ENCODE measurements around the gene ACOT7.

ACOT7 gene

GRCh38 chr1:6384135-6384534, 9.4 kb downstream of the ACOT7 start:
- Histone ChIP-seq H3K79me2 (ENCODE audit: control insufficient read depth, low read length) (peaks cover 82% of the 10 kb centered on the region), H3K4me2 (ENCODE audit: low read length) (no peak overlapping the region)

GRCh38 chr1:6380037-6380436, 13.5 kb downstream of the ACOT7 start:
- Histone ChIP-seq H3K27me3 (ENCODE audit: control insufficient read depth, low read length) (no peaks in the 10 kb centered on the region), H3K36me3 (ENCODE audit: control insufficient read depth, low read length) (no peaks in the 10 kb centered on the region; the same call in 1 of the 2 replicates), H3F3A (ENCODE audit: control insufficient read depth, insufficient read depth) (0 out of 2 replicates have a peak, but pooled peaks cover 2% of the 10 kb centered on the region), H3K9me2 (replicated peaks; ENCODE audit: control insufficient read depth, low read length) (no peaks in the 10 kb centered on the region), H3K4me1 (ENCODE audit: control insufficient read depth, low read length) (no peaks in the 10 kb centered on the region), H3K27ac (ENCODE audit: low read depth, low read length) (no peak overlapping the region), H3K9me3 (ENCODE audit: control insufficient read depth, insufficient read depth, low read length) (peaks cover 7% of the 10 kb centered on the region; the same call in 1 of the 2 replicates), H3K4me2 (ENCODE audit: low read length) (no peak overlapping the region), H3K4me3 (ENCODE audit: low read length) (no peak overlapping the region), H4K20me1 (ENCODE audit: control insufficient read depth, insufficient read depth, low read depth, low read length) (no peaks in the 10 kb centered on the region), H3K79me2 (ENCODE audit: control insufficient read depth, low read length) (peaks cover 83% of the 10 kb centered on the region)
- TF ChIP-seq EZH2phosphoT487 (IDR thresholded peaks at IDR 0.05; ENCODE audit: borderline replicate concordance, low read length) (no peak), CTCF (IDR thresholded peaks at IDR 0.05; ENCODE audit: low read depth, low read length, poor library complexity, severe bottlenecking) (no peak)

More at GRCh38 chr1:6384135-6384534, 9.4 kb downstream of the ACOT7 start:
- Histone ChIP-seq H3K4me3 (ENCODE audit: low read length) (no peak overlapping the region), H3K27me3 (ENCODE audit: control insufficient read depth, low read length) (no peaks in the 10 kb centered on the region), H3K9me2 (replicated peaks; ENCODE audit: control insufficient read depth, low read length) (no peaks in the 10 kb centered on the region), H3K9me3 (ENCODE audit: control insufficient read depth, insufficient read depth, low read length) (peaks cover 7% of the 10 kb centered on the region; the same call in 1 of the 2 replicates), H3K27ac (ENCODE audit: low read depth, low read length) (no peak overlapping the region), H3F3A (ENCODE audit: control insufficient read depth, insufficient read depth) (no peaks in the 10 kb centered on the region), H4K20me1 (ENCODE audit: control insufficient read depth, insufficient read depth, low read depth, low read length) (no peaks in the 10 kb centered on the region), H3K4me1 (ENCODE audit: control insufficient read depth, low read length) (no peaks in the 10 kb centered on the region), H3K36me3 (ENCODE audit: control insufficient read depth, low read length) (no peaks in the 10 kb centered on the region; the same call in 1 of the 2 replicates)
- TF ChIP-seq CTCF (IDR thresholded peaks at IDR 0.05; ENCODE audit: low read depth, low read length, poor library complexity, severe bottlenecking) (no peak), EZH2phosphoT487 (IDR thresholded peaks at IDR 0.05; ENCODE audit: borderline replicate concordance, low read length) (no peak)

- Histone ChIP-seq H3K4me3 (ENCODE audit: low read length) (no peak overlapping the region), H3K27ac (ENCODE audit: low read depth, low read length) (no peak overlapping the region), H3K79me2 (ENCODE audit: control insufficient read depth, low read length) (peaks cover 81% of the 10 kb centered on the region), H3K27me3 (ENCODE audit: control insufficient read depth, low read length) (no peaks in the 10 kb centered on the region), H3F3A (ENCODE audit: control insufficient read depth, insufficient read depth) (0 out of 2 replicates have a peak, but pooled peaks cover 2% of the 10 kb centered on the region), H3K9me2 (replicated peaks; ENCODE audit: control insufficient read depth, low read length) (no peaks in the 10 kb centered on the region), H3K4me1 (ENCODE audit: control insufficient read depth, low read length) (no peaks in the 10 kb centered on the region), H3K4me2 (ENCODE audit: low read length) (no peak overlapping the region), H3K9me3 (ENCODE audit: control insufficient read depth, insufficient read depth, low read length) (no peaks in the 10 kb centered on the region), H4K20me1 (ENCODE audit: control insufficient read depth, insufficient read depth, low read depth, low read length) (no peaks in the 10 kb centered on the region), H3K36me3 (ENCODE audit: control insufficient read depth, low read length) (no peaks in the 10 kb centered on the region)
- no peak for TF ChIP-seq CTCF (IDR thresholded peaks at IDR 0.05; ENCODE audit: low read depth, low read length, poor library complexity, severe bottlenecking)
- no peak for TF ChIP-seq EZH2phosphoT487 (IDR thresholded peaks at IDR 0.05; ENCODE audit: borderline replicate concordance, low read length)
Observed at GRCh38 chr1:6378096-6378746, 15.3 kb downstream of the ACOT7 start.
